ENCODE results near the gene GALNT18. TPM values are rescaled to one million over a fixed set of nuclear protein-coding genes. Genes with fewer than 3 reads are reported as not detected.
"Not testable (repeated sequence)": the region's sequence is repeated elsewhere in the genome, so short reads cannot be mapped to it uniquely, and the experiment has no call there.

The GALNT18 gene
- total RNA-seq, 1 experiment from 2014 or later: 0.18 TPM

DNA sequence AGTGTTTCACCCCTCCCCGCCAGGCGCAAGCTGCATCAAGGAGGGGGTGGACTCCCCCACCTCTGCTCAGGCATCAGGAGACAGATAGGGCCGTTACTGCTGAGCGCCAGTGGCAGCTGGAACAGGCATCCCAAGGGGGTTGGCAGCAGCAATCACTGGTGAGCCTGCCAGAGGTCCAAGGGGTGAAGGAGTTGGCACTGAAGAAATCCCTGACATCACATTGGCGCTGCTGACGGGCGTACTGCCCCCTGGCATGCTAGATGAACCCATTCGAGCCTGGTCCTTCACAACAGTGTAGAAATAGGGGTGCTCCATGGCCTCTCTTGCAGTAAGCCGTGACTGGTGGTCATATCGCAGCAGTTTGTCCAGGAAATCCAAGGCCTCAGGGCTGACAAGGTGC is 270.0 kb downstream of the GALNT18 start:
- DNase-seq (ENCODE audit: low spot score): not testable (repeated sequence)

DNA sequence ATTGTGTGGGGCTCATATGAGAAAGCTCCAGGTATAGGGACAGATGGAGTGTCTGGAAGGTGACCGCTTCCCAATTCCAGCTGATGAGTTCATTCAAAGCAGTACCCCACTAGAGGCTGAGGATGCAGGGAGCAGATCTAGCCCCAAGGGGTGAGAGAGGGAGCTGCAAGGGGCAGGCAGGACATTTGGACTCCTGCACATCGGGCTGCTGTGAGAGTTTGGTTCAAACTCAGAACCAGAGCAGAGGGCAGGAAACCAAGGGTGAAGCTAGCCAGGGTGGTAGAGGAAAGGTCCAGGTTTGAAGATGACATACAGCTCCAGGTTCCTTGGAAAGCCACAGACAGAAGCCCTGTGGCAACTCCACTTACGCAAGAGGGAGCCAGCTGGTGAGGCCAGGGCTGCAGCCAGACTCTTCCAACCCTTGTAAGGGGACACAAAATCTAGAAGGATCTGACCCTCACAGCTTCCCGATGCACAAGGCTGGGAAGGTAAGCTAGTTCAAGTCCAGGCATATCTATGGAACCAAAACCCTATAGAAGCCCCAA is 270.7 kb downstream of the GALNT18 start:
- DNase-seq (ENCODE audit: low spot score): no peak

DNA sequence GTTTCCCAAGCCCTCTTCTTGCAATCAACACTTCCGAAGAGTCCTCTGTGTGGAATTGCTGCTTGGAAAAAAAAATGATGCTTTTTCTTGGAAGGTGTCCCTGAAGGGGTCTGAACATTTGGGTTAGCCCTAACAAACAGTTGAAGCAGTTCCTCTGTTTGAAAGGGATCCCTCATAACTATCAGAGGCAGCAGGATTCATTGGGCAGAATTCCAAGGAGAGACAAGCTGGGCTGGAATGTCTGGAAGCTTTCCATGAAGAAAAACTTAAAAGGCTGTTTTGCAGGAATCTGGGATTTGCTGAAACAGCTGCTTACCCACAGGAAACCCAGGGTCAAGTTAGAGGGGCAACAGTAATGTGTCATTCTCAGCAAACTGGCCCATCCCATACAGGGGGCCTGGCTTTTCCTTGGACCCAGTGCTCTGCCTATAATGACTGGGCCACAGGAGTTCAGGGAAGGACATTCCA is 271.9 kb downstream of the GALNT18 start:
- DNase-seq (ENCODE audit: low spot score): no peak

DNA sequence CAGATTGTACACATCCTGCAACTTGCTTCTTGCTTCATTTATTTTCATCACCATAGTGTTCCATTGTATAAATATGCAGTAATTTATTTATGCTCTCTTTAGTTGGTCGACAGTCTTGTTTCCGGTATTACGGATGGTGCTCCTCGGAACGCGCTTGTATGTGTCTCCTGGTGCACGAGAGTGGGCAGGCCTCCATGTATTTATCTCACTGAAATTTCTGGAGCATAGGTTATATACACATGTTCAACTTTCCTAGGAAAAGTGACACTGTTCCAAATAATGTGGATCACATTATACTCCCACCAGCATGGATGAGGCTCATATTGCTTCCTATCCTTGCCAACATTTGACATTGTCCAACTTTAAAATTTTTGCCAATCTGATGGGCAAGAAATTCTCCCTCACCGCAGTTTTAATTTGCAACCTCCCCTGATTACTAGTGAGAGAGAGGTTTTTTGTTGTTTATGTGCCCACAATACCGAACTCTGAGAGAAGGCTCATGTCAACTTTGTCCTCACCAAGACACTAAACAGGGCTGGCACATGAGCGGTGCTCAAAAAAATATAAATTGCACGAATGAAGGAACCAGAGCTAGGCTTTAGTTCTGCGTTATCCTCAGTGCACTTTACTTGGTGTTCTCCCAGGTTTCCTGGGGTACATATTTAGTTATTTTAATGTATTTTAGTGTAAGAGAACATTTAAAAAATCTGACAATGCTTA is 272.5 kb downstream of the GALNT18 start:
- DNase-seq (ENCODE audit: low spot score): no peak

DNA sequence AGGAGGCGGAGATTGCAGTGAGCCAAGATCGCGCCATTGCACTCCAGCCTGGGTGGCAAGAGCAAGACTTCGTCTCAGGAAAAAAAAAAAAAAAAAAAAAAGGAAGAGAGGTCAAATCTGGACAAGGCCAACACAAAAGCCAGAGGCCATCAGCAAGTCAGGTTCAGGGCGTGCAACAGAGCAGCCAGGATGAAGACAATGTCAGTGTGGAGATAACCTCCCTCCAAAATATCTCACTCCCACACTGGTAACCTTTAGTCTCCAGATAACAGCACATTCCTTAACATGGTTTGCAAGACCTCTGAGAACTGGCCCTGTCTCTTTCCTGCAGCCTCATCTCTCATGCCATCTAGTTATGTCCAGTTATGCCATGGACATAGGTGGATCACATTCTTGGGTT is 273.5 kb downstream of the GALNT18 start:
- DNase-seq (ENCODE audit: low spot score): no peak

DNA sequence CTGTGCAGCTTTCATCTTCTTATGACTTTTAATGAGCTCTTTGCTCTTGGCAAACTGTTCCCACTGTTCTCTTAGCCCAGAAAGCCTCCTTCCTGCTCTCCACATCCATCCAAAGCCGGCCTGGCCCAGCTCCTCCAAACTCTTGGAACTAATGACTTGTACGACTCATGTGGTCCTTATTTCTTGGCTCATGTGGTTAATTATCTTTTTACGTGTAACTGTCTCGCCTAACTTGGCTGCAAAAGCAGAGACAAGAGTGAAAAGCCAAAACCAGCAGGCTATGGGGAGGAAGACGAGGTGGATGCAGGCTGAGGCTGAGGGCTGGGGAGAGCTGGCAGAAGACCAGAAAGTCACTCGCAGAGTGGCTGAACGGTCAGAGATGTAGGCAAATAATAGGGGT is 274.2 kb downstream of the GALNT18 start:
- no peak for DNase-seq (ENCODE audit: low spot score)

DNA sequence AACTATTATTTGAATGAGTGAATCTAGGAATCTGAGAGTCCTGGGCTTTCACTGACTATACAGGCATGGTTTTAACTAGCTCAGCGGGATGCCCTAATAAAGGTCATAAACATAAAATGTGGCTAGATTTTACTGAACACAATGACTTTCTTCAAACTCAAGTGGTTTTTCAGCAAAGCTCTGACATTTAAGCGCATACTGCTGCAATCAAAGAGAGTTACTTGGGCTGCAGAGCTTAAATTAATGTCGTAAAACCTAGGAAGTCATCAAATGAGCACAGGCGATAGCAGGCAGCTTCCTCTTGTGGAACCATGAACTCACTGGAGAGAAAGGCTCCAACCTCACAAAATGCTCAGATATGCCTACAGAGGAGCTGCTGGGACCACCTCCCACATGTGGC is 275.5 kb downstream of the GALNT18 start:
- DNase-seq (ENCODE audit: low spot score): no peak

DNA sequence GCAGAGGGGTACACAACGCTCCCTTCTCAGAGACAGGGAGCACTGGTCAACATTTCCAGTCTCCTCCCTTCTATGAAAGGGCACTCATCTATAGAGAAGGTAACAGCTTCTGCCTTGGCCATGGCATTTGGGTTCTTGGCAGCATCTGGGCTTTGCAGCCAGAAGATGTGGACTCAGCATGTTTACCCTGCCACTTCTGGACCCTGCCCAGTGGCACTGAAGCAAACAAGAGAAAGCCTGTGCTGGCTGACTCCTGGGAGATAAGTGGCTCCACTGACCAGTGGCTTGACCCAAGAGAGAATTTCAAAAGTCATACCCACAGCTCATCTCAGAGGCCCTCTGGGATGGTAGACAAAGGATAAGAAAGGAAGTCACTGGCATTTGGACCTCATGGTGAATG is 276.7 kb downstream of the GALNT18 start:
- no peak for DNase-seq (ENCODE audit: low spot score)

DNA sequence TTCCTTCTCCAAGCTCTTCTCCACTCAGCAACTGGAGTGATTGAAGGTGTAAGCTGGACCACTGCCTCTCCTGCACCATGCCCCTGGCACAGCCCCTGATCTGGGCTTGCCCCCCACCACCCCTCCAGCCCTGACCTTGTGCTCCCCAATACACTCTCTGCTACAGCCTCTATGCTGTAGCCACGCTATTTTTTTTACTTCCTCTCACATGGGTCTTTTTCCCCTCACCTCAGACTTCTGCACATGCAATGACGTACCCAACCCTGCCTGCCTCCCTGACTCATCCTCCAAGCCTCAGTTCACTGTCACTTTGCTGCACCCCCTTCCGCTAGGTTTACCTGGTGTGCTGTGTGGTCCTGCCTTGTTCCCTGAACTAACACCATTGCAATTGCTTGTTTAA is 277.8 kb downstream of the GALNT18 start:
- no peak for DNase-seq (ENCODE audit: low spot score)

DNA sequence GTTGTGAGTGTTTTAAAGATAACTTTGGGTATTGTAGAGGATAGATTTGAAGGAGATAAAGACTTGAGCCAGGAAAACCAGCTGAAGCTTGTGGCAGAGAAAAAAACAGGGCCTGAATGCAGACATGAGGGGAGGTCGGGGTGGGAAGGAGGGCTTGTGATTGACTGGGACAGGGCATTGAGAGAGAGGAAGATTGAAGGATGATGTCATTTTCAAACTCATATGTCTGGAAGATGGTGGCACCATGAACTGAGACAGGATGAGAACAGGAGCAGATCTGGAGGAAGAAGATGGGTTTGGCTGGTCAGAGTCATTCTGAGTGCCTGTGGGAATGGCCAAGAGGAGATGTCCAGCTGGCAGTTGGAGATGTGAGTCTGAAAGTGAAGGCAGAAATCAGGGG is 283.5 kb downstream of the GALNT18 start:
- DNase-seq (ENCODE audit: low spot score): no peak

DNA sequence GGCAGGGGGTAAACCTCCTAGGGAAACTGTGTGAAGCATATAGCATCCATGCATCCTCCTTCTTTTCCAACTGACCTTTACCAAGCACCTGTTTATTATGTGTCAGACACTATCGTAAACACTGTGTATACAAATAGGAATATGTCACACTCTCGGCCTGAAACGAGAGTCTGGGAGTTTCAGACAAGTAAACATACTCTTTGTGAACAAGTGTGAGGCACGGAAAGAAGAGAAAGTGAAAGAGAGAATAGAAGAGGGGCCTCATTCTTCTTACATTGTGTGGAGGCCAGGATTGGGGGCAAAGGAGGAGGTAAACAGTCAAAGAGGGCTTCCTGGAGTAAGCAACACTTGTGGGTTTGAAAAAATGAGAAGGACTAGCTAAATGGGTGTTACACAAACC is 285.1 kb downstream of the GALNT18 start:
- DNase-seq (ENCODE audit: low spot score): no peak

DNA sequence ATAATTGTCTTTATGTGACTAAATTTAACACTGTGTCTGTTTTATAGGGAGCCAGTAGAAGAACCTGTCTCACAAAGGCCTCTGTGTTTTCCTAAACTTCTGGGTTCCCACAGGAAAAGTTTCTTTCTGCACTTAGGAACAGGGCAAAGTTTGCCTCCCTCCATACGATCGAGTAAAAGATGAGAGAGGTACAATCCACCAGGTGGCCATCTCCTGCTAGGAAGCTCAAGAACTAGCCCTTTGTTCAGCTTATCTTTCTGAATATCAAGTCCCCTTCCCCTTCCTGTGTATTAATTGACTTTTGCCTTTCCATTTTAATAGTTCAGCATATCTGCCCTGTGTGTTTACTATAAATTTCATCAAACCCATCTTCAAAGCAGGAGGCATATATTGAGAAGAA is 286.8 kb downstream of the GALNT18 start:
- DNase-seq (ENCODE audit: low spot score): no peak

DNA sequence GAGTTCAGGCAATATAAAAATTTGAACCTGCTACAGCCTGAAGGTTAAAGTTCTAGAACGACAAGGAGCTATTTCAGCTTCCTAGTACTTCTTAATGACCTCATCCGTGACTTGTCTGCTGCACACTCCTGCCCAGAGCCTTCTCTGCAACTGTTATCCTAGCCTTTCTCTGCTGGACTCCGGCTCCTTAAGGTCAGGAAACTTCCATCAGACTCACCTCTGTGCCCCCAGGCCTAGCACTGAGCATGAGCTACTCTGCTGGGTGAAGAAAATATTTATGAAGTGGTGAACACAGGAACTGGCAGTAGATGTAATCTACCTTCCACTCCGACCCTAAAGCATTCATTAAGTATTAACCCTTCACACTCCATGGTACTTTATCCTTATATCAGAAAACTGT is 287.2 kb downstream of the GALNT18 start:
- no peak for DNase-seq (ENCODE audit: low spot score)

DNA sequence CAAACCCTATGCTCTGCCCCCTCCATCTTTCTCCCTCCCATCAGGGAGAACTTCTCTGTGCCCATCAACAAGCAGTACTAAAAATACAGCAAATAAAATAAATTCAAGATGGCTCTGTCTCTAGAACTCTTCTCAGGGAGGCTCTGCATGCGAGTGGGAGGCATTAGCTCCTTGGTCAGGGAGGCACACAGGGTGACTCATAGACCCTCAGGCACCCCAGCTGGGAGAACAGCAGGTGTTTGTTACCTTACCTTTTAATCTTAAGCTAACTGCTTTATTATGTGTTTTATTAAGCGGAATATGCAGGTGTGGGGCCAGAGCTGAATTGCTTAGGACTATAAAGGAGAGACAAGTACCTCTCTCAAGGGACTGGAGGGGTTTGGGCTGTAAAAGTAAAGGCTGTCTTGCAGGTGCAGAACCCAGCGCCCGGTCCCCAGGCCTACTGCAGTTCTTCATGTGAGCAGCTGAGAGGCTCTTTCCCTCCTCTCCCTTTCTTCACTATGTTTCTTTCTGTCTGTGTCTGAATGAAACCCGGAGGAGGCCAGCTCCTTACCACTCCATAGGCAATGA is 289.6 kb downstream of the GALNT18 start:
- DNase-seq (ENCODE audit: low spot score): no peak

DNA sequence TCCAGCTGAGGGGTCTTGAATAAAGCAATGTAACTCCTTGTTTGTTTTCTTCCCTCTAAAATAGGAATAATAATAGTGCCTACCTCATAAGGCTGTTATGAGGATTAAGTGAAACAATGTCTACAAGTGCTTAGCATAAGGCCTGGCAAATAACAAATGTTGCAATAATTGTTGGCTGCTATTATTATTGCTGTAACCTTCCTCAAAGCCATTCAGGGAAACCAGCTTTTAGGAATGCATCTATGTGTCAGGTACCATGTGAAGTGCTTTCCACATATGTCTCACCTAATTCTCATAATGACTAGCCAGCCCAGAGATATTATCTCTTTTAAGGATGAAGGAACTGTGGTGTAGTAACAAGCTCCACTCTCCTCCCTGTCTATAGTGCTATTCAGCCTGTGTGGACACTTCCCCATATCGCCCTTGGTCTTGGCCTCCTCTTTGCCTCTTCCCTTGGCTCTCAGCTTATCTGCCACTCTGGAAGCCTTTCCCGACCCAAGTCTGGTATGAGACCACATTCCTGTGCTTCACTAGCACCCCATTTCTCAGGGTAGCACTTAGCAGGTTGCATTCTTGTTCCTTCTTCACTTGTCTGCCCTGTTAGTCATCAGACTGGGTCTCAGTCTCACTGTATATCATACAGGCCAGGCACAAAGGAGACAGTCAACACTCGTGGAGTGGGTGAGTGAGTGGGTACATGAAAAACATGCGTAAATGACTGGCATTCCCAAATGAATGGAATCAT is 292.6 kb downstream of the GALNT18 start:
- DNase-seq (ENCODE audit: low spot score): no peak

DNA sequence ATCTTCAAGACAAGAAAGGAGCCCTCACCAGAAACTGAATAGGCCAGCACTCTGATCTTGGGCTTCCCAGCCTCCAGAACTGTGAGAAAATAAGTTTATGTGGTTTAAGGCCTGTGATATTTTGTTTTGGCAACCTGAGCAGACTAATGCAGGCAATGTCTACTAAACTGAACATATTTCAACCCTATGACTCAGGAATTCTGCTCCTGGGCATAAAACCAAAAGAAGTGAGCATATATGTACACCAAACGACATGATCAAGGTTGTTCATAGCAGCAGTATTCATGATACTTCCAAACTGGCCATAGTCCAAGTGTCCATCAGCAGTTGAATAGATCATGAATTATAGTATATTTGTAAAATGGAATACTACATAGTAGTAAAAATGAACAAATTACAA is 297.7 kb downstream of the GALNT18 start:
- DNase-seq (ENCODE audit: low spot score): no peak

DNA sequence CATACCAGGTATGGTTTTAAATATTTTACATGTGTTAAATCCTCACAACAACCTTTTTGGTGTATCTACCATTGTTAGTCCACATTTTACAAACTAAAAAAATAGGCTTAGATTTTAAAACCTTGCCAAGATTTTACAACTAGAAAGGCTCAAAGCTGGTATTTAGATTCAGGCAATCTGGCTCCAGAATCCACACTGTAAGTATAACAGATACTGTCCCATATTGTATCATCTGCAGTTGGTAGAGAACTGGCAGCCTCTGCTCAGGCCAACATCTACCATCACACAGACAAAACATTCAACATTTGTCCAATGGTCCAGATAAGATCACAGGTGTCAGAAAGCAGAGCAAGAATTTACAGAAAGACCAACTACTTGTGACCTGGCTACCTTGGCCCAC is 299.7 kb downstream of the GALNT18 start:
- DNase-seq (ENCODE audit: low spot score): no peak

DNA sequence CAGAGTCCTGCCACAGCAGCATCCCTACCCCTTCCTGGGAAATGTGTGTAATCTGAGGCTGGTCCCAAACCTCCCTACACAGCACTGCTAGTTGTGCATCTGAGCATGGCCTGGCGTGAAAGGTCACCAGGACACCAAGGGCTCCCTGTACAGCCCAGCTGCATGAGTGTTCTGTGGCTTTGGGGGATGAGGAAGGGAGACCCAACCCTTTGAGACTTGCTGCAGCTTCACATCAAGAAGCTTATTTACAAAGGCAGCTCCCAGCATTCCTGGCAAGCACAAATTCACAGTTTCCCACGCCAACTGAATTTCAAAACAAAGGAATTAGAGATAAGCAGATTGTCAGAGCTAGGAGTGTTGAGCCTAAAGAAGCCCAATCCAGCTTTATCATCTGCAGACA is 301.0 kb downstream of the GALNT18 start:
- DNase-seq (ENCODE audit: low spot score): no peak

DNA sequence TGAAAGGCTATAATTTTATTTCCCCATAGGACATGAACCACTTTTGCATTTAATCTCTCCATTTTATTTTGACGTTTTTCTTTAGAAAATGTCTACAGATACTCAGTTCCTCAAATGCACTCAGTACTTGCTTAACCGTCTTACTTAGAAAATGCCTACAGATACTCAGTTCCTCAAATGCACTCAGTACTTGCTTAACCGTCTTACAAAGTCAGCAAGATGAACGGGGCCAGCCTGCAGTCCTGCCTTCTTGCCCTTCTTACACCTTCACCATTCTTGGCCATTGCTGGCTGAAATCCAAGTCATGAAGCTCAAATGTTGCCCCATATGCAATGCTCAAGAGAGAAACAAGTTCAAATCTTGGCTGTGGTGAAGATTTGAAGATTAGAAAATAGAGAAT is 302.8 kb downstream of the GALNT18 start:
- DNase-seq (ENCODE audit: low spot score): no peak

DNA sequence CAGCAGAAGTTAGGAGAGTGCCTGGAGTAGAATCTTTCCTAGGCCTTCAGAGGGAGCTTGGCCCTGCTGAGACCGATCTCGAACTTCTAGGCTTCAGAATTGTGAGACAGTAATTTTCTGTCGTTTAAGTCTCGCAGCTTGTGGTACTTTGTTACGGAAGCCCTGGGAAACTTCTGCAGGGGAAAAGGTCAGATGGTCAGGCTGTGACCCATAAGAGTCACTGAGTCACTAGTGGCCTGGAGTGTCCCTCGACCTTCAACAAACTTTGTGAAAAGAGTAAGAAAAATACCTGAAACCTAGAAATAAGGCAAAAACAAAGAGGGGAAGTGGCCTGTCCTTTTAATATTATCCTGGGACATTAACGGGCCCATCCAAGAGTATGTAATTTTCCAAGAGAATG is 303.3 kb downstream of the GALNT18 start:
- DNase-seq (ENCODE audit: low spot score): no peak

DNA sequence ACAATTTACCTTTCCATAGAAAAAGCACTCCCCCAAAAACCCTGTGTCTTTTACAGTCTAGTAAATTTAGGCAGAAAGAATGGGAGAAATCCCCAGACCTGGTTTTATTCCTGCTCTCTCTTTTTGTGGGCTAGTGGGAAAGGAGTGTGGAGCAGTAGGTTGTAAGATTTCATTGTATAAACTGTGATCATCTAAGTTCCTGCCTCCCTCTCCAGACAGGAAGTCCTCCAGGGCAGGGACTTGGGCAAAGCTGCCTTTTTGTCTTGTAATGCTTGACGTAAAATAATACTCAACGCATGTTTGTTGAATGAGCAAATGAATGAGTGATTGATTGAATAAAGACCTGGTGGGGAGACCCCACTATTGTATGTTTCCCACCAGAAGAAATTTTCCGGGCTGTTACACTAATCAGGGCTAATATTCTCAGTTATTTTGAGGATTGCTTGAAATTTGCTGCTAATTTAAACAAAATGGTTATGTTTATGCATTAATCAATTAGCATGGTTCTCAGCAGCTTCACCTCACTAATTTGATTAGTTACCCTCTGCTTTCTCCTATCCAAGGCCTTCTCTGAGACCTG is 305.1 kb downstream of the GALNT18 start:
- no peak for DNase-seq (ENCODE audit: low spot score)
